ENCODE data around the gene ZC3H13.

ZC3H13 gene

DNA sequence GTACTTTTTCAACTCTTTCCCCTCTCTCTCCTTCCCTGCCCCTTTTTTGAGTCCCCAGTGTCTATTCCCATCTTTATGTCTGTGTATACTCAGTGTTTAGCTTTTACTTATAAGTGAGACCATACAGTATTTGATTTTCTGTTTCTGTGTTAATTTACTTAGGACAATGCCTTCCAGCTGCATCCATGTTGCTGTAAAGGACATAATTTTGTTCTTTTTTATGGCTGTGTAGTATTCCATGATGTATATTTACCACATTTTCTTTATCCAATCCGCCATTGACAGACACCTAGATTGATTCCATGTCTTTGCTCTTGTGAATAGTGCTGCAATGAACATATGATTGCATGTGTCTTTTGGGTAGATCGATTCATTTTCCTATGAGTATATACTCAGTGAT, 10.7 kb upstream of the ZC3H13 start:
- no peak for DNase-seq (ENCODE audit: low spot score)

DNA sequence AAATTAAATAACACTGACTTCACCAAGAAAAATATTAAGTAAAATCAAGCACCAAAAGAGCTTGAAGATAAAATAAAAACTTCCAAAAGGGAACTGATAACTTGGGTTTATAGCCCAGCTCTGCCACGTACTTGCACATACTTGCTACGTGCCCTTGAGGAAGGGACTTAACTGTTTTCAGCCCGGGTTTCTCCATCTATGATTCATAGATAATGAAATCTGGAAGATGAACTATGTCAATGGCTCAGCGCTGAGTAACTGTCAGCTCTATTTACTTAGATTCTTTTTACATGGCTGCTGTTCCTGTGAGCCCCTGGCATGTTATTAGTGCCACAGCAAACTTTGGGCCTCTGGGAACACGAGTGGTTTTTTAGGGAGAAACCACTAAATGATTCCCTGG, 9.6 kb upstream of the ZC3H13 start:
- DNase-seq (ENCODE audit: low spot score) = no peak

DNA sequence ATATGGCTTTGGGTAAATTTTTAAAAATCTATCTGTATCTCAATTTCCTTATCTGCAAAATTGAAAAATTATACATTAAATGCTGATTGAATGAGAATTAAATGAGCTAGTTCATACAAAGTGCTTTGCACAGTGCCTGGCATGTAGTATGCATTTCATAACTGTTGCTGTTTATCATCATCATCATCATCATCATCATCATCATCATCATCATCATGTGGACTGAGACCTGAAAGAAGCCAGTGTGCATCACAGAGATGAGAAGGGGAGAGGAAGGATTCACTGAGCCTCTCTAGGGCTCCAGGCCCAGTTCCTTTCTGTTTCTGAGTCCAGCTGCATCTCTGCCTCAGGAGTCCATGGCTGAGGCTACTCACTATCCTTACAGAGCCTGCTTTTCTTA, 6.9 kb upstream of the ZC3H13 start:
- DNase-seq (ENCODE audit: low spot score) = no peak

DNA sequence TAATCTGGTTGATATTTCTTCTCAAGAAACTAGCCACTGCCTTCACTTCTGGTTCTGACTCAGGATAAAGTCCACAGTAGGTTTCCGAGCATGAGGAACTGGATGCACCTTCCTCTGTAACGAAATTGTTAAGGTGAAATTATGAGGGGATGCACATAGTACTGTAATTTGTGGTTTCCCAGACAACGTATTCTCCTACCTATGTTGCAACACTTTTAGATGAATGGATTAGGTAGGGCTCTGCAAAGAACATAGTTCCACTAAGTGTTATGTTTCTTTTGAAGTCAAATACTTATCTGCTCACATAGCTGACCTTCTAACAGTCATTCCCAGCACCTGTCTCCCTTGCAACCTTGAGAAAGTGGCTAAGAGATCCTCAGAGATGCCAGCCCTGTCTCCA, 5.7 kb upstream of the ZC3H13 start:
- DNase-seq (ENCODE audit: low spot score) = no peak

DNA sequence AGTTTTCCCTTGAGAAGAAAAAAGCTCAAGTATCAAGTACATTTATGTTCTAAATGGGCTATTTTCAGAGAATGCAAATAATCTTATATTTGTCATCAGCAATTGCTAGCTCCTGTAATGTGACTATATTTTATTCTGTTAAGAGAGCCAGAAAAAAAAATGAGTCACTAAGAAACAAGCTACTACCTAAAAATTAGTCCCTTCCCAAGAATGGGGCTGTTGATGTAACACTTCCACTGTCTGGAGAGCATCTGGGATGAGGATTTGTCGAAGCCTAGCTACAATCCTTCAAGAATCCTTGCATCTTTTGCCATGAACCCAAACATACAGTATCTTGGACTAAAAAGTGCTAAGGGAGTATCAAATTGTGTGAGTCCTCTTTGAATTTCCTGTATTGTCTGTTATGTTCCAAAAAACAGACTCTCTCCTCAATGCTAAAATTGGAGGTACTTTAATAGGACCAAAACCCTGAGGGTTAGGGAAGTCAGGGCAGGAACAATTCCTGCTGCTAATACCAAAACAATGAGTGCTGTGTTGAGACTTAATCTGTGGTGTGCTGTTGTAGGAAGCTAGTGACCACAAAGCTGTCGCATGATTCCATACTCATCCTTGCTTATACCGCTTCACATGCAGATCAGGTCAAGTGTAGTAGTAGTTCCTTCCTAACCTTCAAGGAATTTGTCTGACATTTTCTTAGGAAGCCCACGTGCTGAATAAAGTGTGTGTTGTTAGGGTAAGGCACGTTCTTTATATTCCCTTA, 4.9 kb upstream of the ZC3H13 start:
- DNase-seq (ENCODE audit: low spot score) = no peak

DNA sequence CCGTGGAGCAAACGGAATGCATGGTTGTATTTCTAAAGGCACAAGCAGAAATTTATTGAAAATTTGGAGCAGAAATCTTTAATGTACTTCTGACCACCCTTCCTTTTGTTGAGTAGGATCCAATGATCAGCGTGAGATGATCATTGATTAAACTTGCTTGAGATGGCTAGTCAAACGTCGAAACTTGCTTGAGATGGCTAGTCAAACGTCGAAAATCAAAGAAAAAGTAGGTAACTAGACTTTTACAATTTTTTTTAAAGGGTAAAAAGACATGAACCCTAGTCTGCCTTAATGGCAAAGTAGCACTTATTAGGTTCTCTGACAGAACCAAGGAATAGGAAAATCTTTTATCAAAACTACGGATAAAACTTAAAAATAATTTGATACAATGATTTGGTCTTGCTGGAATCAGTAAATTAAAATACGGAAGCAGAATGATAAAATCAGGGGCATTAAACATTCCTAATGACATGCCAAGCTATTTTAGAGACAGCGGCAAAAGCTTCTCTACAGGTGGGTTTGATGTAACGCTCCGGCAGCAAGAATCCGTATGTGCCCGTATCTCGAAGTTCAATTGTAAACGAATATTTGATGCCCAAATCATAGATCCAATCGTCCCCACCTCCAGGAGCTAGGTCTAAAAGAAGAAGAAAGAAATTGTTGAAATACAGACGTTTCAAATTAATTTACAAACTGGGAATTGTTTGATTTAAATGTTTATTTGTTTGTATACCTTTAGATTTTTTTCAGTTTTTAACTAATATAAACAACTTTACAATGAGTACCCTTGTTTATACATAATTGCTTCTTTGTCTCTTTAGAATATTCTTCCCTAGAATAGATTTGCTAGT, 841 bp upstream of the ZC3H13 start:
- no peak for DNase-seq (ENCODE audit: low spot score)

DNA sequence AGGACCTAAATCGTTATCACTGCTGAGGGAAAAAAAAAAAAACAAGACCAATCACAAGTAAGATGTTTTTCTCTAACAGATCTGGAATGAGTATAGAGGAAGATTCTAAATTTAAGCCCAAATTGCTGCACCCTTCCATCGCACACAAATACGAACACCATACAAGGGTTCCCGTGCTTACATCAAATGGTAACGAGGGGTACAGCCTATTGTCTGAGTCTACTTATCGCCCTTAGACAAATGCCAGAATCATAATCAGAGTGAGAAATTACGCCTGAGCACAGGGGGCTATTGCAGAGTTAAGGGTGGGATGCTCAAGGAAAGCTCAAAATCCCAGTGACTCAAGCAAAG, 603 bp downstream of the ZC3H13 start:
- DNase-seq (ENCODE audit: low spot score) = no peak

DNA sequence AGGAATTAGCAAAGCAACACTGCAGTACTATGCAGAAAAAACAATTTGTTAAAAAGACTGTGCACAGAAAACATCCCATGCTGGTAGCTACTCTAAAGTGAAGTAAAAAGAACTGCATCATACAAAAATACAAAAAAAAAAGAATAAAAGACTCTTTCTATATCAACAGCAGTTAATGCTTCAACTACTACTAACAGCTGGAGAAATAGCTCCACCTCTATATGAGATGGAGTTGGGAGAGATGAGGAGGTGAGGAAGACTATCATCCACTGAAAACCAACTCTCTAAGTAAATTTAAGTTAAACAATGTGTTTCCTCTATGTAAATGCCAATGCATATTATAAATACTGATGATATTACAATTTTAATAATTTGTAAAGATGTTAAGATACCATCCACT, 1.8 kb downstream of the ZC3H13 start:
- no peak for DNase-seq (ENCODE audit: low spot score)

DNA sequence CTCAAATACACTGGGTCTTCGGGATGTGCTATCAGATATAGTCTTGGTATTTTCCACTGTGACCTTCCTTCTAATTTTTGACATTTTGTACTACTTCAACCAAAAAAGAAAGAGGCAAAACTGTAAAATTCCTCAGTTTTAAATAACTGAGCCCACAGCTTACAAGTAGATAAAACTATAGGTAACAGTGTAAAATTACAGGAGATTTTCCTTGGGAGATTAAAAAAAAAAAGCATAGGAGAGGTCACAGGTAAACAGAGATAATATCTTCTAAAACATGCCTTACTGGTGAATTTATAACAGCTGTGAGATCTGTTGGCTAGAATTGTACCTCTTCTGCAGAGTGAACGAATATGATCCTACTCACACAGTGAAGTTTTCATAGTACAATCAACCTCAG, 7.1 kb downstream of the ZC3H13 start:
- DNase-seq (ENCODE audit: low spot score) = no peak

DNA sequence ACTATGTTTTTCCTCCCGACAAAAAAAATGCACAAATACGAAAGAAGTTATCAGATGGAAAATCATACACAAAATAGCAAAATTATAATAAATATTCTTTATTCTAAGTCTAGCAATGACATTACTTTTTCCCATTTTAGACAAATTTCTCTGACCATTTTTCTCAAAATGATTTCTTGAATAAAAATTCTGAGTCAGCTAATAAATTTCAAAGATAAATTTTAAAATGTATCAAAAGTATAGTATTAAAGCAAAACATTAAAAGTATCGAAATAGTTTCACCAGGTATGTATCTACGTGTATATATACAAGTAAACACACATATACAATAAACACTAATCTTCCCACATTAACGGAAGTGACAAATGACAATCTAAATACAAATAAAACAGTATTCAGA, 8.9 kb downstream of the ZC3H13 start:
- no peak for DNase-seq (ENCODE audit: low spot score)

DNA sequence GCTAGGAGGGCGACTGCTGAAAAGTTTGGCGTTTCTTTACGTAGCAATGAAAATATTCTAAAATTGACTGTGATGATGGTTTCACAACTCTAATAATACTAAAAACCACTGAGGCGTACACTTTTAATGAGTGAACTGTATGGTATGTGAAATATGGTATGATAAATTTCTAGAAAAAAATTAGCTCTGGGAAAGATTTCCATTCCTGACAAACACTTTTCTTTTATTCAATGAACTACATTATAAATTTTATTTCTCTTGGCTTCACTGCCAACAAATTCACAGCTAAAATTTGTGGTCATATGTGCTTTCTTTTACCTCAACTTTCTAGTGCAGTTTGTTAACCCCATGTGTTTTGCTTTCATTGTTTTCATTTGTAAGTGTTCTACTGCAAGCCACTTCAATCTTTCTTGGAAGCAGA, 11.1 kb downstream of the ZC3H13 start:
- no peak for DNase-seq (ENCODE audit: low spot score)

DNA sequence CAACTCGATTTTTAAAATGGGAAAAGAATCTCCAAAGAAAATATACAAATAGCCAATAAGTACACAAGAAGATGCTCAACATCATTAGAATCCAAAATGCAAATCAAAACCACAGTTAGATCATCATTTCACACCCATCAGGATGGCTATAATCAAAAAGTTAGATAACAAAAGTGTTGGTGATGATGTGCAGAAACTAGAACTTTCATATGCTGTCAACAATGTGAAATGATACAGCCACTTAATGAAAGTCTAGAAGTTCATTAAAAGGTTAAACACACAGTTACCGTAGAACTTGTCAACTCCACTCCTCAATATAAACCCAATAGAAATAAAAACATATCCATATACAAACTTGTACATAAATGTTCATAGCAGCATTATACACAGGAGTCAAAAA, 11.8 kb downstream of the ZC3H13 start:
- no peak for DNase-seq (ENCODE audit: low spot score)

DNA sequence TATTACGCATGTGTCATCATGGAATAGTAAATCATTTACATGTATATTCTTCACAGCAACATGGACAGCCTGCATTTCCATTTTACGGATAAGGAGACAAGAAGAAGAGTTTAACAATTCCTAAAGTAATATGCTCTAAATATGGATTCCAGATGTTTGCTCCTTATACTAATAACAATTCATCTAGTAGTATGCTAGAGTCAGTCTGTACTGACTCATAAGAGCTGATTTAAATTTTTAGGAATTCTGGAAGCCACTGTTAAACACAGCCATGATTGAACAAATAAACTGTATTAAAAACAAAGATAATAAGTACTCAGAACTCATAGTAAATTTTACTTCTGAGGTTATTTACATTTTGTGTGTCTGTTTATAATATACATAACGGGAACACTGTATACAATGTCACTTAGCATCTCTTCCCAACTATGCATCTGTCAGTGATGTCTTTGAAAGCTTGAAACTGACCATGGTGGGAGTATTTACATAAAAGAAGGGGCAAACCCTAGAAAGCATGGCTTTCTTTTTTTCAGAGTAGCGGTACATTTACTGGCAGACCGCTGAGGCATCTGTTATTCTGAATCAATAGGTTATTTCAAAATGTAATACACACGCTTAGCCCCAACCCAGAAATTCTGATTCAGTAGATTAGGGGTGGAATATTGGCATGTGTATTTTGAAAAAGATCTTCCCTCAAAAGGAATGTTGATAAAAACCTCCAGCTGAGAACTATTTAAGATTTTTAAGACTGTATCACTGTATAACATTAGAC, 12.9 kb downstream of the ZC3H13 start:
- DNase-seq (ENCODE audit: low spot score) = no peak

DNA sequence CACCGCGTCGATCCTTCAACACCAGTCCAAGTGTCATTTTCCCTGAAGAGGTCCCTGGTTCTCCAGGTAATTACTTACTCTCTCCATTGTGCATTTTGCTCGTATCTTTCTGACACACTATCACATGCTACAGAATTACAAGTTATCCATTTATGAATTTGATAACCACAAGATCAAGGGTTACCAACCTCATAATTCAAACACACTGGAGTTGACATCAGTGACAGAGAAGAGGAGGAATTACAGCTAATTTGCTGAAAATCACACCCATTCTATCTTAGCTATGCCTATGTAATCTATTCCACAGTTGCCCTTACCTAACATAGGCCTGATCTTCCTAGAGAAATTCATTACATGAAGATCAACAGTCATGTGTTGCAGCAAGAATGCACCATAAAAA, 14.2 kb downstream of the ZC3H13 start:
- no peak for DNase-seq (ENCODE audit: low spot score)

DNA sequence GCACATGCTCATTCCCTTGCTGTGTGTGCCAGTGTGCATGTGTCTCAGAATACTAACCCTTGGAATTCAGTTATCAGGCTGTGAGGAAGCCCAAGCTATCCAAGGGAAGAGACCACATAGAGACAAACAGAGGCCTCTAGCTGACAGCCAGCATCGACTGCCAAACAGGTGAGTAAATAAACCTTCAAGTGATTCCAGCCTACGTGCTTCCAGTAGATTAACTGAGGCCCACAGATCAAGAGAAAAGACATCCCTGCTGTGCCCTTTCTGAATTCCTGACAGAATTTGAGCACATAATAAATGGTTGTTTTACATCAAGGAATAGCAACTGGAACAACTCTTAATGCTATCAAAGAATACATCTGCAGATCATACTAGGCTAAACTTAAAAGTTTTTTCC, 17.5 kb downstream of the ZC3H13 start:
- DNase-seq (ENCODE audit: low spot score) = no peak

DNA sequence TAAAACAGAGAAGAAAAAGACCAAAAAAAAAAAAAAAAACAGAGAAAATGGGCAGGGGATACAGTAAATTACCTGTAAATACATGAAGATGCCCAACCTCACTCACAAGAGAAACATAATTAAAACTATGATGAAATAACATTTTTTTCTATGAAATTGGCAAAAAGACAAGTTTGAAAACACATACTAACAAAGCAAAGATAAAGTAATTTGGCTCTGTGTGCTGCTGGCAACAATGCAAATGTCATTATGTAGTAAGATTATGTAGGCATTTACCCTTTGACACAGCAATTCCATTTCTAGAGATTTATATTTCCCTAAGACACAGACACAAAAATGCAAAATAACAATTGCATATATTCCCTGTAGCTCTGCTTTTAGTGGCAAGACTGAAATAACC, 20.2 kb downstream of the ZC3H13 start:
- DNase-seq (ENCODE audit: low spot score) = no peak

DNA sequence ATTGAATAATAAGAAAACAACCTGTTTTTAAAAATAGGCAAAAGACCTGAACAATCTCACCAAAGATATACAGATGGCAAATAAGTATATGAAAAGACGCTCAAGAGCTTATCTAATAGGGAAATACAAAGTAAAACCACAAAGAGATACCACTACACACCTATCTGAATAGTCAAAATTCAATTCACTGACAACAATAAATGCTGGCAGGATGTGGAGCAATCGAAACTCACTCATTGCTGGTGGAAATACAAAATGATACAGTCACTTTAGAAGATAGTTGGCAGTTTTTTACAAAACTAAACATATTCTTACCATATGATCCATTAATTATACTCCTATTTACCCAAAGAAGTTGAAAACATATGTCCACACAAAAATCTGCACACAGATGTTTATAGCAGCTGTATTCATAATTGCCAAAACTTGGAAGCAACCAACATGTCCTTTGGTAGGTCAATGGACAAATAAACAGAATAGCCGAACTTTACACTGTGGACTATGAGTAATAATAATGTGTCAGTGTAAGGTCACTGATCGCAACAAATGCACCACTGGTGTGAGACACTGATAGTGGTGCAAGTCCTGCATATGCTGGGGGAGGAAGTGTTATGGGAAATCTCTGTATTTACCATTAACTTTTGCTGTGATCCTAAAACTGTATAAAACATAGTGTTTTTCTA, 20.8 kb downstream of the ZC3H13 start:
- DNase-seq (ENCODE audit: low spot score) = no peak

DNA sequence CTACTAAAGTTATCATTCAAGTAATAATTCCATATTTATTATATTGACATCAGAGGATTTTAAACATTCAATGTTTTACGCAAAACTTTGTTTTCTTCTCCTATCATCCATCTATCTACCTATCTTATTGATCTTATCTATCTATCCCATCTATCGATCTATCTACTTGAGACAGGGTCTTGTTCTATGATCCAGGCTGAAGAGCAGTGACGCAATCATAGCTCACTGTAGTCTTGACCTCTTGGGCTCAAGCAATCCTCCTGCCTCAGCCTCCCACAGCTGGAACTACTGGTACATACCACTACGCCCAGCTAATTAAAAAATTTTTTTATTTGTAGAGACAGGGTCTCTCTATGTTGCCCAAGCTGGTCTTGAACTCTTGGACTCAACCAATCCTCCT, 27.4 kb downstream of the ZC3H13 start:
- DNase-seq (ENCODE audit: low spot score) = no peak

DNA sequence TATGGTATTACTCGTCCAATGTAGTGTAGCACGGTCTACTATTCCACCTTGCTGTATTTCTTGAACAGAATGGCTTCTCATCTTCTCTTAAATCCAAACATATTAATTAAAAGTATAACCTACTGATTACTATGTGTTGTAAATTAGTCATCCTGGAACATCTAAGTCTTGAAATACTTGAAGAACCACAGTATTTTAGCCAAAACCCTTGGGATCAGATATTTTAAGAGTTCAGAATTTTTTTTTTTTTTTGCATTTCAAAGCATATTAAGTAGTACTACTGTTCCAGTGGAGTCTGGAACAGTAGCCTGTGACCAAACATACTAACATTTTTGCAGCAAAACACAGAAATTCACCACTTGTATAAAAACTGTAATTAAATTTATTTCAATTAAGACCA, 30.1 kb downstream of the ZC3H13 start:
- DNase-seq (ENCODE audit: low spot score) = no peak

DNA sequence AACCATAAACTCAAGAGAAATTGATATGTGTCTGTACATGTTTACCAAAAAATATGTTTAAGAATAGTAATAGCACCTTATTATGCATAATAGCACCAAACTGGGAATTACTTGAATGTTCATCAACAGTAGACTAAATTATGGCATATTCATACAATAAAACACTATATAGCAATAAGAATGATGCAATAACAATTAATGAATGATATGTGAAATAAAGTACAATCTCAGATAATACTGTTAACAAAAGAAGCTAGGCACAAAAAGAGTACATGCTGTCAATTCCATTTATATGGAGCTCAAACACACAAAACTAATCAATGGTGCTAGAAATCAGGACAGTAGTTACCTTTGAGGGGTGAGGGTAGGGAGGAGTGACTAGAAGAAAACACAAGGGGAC, 36.3 kb downstream of the ZC3H13 start:
- DNase-seq (ENCODE audit: low spot score) = no peak

DNA sequence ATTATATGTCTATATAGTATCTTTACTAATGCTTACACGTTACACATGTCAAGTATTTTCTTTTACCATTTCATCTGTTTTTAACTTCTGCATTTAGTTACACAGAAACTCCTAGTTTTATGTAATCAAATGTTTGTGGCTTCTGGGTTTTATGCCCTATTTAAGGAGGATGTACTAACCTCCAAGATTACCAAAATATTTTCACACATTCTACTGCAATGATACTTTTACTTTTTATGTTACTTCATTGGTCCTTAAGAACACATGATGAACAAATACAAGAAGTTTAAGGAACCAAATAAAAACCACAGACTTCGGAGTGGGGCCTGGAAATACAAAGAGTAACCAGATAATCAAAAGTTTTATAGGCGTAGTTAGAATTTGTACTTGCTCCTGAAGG, 37.2 kb downstream of the ZC3H13 start:
- DNase-seq (ENCODE audit: low spot score) = no peak

DNA sequence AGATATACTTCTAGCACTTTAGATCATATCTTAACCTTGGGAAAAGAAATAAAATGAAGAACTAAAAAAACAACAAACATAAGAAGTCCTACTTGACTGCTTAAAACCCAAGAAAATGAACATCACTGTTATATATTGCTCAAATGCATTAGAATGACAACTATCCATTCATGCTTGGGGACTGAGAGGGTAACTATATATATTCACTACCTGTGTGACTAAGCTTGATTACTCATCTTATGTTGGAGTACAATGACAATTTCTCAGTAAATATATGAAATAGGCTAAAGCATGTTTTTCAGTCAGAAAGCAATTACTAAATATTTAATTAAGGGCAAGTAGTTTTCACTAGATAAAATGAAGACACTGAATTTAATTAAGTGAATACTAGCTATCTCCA, 40.1 kb downstream of the ZC3H13 start:
- DNase-seq (ENCODE audit: low spot score) = no peak
